ENCODE results near the gene AMBRA1.
"Not testable (repeated sequence)": the region's sequence is repeated elsewhere in the genome, so short reads cannot be mapped to it uniquely, and the experiment has no call there.

The AMBRA1 gene

DNA sequence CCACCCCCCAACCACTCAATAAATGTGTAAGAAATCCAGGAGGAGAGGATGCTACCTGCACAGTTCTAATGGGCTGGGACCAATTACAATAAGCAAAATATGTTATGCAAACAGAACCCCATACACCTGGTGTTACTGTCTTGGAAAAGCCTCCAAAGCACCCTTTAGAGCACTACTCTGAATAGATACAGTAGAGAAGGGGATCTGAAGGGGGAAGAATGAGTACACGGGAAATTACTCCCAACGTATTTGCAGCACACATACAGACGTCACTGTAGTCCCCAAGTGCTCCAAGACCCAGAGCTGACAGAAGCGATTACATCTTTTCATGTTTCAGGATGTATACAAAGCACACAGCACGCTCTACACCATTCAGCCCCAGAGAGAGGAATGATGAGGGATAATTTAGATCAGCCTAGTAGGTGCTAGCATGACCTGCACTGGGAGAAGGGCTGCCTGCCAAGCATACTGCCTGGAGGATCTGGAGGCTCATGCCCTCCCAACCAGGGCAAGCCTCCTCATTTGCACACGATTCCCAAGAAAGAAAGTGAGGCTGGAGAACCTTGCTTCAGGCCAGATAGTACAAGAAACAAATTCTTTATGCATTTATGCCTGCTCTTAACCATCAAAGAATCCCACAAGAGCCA lies 63.8 kb downstream of the AMBRA1 start:
- no peak for DNase-seq

- DNase-seq, result peak; percentile 59
These were observed 64.5 kb downstream of the AMBRA1 start for GRCh38 chr11:46529095-46529905.

DNA sequence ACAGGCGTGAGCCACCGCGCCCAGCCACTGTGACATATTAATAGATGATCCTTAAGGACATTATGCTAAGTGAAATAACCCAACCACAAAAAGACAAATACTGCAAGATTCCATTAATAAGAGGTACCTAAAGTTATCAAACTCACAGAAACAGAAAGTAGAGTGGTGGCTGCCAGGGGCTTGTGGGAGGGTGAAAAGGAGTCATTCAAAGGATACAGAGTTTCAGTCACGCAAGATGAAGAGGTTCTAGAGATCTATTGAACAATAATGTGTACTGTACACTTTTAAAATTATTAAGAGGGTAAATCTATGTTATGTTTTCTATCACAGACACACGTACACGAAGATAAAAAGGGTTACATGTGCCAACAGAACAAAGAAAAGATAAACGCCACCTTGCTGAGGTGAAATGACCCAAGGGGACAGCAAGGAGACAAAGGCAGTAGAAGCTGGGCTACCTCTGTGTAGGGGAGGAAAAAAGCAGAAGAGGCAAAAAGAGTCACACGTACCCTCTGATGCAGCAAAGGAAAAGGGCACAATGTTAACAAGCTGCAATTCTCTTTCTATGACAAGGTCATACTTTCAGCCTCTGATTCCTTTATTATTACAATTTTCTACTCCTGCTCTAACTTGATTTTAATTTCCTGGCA lies 65.3 kb downstream of the AMBRA1 start:
- no peak for DNase-seq

GRCh38 chr11:46527591-46528130 lies 66.2 kb downstream of the AMBRA1 start:
- DNase-seq, result no peak

DNA sequence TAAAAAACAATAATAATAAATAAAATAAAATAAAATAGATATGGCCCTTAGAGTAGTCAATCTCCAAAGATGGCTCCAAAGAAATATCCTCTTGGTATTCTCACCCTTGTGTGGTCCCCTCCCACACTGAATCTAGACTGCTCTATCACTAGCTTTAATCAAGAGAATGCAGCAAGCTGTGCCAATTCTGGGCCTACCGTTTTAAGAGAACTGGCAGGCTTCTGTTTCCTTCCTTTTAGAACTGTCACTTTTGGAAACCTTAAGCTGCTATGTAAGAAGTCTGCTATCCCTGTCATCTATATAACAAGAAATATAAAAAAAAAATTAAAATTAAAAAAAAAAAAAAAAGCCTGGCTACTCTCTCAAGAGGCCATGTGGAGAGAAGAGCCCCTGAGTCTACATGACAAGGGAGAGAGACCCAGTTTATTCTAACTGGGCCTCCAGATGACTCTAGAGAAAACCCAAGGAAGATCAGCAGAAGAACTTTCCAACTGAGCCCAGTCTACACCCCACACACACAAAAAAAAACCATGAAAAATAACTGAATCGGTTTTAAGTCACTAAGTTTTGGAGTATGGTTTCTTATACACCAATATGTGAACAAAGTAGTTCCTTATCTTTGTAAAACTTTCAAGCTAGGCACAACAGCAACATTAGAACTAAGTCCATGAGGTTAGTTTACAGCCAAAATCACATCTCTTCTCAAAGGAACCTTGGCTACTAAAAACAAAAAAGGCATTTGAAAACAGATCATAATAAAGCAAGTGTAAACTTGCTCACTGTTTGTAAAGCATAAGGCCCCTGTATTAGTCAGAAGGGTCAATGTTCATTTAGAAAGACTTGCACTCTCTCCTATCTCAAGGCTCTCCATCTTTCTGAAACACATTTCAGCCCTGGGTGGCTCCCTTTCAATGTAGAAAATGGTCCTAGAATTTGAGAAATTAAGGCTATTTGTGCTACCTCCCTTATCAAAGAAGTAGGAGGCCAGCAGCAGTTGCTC lies 67.3 kb downstream of the AMBRA1 start:
- DNase-seq, result no peak

GRCh38 chr11:46524201-46524770 lies 69.5 kb downstream of the AMBRA1 start:
- DNase-seq, result no peak

DNA sequence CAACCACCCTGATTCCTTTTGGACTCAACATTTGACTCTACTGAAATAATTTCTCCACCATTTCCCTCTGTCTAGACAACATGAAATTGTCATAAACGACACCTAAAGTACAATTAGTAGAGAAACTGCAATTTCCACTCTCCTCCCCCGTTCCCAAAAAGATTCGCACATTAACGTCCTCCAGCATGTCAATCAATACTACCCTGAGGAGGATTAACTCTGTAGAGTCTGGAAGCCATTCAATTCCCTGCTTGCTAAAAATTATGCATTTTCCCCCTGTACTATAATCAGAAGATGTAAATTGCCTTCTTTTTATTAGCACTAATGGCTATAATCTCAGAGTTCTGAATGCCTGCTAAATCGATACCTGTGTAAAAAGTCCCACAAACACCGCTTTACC lies 70.5 kb downstream of the AMBRA1 start:
- no peak for DNase-seq

DNA sequence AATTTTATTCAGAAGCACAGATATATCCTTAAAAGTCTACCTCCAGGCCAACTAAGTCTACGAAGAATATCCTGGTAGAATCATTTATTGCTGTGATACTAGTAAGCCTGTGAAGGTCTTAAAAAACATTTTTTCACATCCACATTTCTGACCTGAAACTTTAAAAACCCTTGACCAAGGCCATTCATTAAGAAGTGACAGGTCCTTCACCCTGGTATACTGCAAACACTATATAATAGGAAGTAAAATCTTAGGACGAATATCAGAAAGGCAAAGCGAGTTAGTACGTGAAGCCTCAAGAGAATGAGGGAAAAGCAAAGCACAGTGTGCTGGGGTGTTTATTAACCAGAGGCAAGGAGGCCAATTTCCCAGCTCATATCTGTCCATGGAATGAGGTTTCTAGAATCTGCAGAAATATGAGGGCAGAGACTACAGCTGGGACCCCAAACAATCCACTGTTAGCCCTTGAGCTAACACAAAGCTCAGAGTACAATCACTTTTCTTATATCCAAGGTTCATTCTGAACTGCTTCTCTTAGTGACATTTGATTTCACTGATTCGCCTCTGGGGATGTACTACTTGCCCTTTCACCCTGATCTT lies 71.0 kb downstream of the AMBRA1 start:
- DNase-seq, result no peak

DNA sequence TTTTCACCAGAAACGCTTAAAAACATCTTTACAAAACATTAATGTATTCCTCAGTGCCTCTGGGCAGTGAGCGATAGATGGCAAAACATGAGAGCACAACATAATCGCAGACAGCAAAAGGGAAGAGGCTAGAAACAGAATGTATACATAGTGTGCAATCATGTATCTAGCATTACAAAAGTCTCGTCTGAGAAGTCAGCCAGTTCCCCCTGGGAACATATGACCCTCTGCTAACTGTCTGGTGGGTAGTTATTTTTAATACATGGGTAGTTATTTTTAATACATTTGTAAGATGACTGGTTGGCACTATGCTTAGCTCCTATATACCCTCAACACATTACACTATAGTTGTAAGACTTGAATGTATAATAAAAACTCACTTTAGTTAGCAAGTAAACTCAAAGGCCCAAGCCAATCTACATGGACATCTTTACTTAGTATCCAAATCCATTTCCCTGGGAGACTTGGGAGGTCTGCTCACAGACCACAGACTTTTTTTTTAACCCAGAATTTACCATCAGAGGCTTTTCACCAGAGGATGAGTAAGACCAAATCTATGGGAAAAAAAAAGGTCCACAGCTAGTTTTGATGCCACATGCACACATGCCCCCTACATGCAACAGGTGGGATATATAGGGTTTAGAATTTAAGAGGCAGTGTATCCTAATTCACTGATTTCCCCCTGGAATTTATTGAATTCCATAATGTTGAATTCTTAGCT lies 71.7 kb downstream of the AMBRA1 start:
- no peak for DNase-seq

DNA sequence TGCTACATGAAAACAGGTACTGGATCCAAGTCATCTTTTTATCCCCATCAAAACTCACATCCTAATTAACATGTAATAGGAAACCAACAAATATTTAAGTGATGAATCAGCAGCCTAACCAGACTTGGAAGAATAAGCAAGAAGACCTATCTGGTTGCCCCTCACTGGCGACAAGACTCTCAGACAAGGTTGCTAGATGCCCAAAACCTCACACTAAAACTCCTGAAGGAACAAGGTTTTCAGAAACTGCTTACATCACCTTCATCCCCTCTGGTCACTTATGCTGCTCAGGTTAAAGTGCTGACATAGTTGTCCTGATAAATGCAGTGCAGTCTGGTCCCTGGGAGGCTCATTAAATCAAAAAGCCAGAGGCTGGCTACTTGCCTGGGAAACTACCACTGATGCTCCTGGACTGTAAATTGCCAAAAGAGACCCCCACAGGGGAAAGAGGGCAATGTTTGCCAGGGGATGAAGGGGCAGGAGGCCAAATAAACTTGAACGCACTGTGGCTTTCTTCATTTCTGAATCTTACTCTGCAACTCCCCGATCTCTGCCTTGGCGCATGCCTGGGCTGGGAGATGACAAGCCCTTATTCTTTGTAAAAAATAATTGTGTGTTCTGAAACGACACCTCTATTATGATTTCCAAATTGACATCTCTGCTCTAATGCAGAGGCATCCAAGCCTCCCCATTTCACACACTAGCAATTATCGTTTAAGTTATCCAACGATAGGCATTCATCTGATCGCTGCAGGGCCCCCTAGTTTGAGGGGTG lies 72.7 kb downstream of the AMBRA1 start:
- DNase-seq, result no peak

- no peak for DNase-seq
These were observed 74.5 kb downstream of the AMBRA1 start for GRCh38 chr11:46519351-46519750.

- DNase-seq, result not testable (repeated sequence)
These were observed 74.9 kb downstream of the AMBRA1 start for GRCh38 chr11:46518928-46519327.

- DNase-seq, result no peak
These were observed 79.5 kb downstream of the AMBRA1 start for GRCh38 chr11:46514370-46514769.

GRCh38 chr11:46513934-46514342 lies 79.9 kb downstream of the AMBRA1 start:
- DNase-seq, result peak; percentile 20

DNA sequence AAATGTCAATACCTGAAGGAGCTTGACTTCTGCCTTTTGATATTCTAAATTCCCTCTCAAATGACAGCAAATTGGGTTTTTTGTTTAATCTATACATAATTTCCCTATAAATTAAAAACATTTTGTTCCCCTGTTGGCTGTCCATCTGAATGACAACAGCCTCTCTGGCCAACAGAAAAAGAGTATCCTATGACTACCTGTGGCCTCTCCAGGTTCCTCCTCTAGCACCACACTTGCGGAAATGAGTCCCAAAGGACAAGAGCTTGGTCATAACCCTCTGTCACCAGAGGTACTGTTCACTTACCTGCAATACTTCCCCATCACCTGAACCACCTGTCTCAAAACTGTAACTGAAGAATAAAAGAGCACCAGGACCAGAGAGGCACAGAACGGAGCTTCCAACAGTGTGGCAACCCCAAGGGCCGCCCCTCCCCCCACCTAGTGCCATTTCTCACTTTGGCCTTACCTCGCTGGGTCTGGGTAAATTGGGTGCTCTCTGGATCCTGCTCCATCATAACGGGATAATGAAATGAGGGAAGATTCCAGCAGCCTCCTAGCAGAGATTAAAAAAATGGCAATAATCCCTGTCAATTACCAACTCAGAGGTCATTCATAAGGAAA lies 81.5 kb downstream of the AMBRA1 start:
- DNase-seq, result no peak

- no peak for DNase-seq
These were observed 82.5 kb downstream of the AMBRA1 start for GRCh38 chr11:46511342-46511741.

GRCh38 chr11:46508360-46508759 lies 85.5 kb downstream of the AMBRA1 start:
- DNase-seq, result no peak

DNA sequence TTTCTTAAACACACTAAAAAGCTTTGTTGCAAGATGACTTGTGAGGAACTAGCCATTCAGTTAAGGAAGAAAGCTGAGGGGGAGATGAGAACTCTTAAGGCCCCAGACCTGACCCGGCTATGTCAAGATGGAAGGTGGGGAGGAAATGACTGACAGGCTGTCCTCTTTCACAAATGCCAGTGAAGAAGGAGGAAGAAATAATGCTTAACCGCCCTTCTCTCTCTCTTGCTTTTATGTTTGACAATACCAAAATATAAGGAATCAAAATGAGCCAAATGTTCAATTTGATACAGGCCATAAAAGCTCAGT lies 87.4 kb downstream of the AMBRA1 start:
- no peak for DNase-seq

DNA sequence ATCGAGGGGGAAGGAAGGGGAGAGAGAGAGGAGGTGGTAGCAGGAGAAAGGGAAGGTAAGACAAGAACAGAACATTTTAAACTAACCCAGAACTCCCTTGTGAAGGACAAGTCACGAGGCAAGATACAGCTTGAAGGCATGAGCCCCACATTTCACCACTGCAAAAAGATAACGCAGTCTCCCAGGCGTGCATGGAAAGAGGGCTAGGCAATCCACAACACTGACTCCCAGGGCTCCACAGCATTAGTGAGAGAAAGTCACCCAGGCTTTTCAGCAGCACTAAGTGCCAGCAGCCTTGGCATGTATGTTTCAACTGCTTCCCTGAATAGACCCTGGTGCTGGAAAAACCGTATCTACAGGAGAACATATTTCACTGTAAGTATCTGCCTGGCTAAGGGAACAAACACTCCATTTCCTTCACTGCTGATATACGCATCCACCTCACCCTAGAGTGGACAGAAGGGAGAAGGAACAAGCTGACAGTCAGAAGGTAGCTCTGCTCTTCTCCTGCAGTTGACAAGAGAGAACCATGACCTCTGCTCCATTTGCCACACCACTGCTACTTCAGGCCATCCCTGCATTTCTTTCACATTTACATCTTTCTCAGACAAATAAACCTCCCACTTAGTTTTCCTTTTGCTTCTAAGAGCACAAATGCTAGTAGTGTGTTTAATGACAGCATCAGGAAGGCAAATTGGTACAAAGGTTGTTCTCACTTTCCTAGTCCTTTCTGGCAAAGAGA lies 87.9 kb downstream of the AMBRA1 start:
- DNase-seq, result no peak

All from NCI-H1436 (cell line).